Body of pancreas (tissue), 4 donors: ENCODE measurements around the gene GAL.

Experiments
- POLR2A ChIP-seq, 3 donors: fragments of 450-650 bp; IDR thresholded peaks; one replicate each; pipeline ENCODE4 v1.6.1; 2016; ENCODE audit warnings: antibody characterized with exemption in 3 of 3, mild to moderate bottlenecking in 2 of 3
- TF ChIP-seq, protein P1 (sequence below), 7 experiments: fragments of 450-650 bp in 4 of 7; fragments of 200-600 bp in 3 of 7; sonication (generic) in 3 of 7; IDR thresholded peaks; one replicate each; pipeline ENCODE4 v1.5.1; 2016 to 2019; ENCODE audit warnings: antibody characterized with exemption in 7 of 7

DNA sequence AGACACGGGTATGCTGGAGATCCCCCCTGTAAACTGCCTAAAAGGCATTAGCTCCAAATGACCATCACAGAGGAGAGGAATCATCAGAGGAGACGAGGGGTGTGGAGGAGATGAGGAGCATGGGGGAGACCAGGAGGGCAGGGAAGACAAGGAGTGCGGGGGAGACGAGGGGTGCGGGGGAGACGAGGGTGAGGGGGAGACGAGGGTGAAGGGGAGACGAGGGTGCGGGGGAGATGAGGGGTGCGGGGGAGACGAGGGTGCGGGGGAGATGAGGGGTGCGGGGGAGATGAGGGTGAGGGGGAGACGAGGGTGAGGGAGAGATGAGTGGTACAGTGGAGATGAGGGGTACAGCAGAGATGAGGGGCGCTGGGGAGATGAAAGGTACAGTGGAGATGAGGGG is 17.5 kb upstream of the GAL start:
- TF ChIP-seq, protein P1, sequence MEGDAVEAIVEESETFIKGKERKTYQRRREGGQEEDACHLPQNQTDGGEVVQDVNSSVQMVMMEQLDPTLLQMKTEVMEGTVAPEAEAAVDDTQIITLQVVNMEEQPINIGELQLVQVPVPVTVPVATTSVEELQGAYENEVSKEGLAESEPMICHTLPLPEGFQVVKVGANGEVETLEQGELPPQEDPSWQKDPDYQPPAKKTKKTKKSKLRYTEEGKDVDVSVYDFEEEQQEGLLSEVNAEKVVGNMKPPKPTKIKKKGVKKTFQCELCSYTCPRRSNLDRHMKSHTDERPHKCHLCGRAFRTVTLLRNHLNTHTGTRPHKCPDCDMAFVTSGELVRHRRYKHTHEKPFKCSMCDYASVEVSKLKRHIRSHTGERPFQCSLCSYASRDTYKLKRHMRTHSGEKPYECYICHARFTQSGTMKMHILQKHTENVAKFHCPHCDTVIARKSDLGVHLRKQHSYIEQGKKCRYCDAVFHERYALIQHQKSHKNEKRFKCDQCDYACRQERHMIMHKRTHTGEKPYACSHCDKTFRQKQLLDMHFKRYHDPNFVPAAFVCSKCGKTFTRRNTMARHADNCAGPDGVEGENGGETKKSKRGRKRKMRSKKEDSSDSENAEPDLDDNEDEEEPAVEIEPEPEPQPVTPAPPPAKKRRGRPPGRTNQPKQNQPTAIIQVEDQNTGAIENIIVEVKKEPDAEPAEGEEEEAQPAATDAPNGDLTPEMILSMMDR (IDR thresholded peaks at IDR 0.05), result no peak
- no peak for TF ChIP-seq POLR2A (IDR thresholded peaks at IDR 0.05)
